NCI-H446 (cell line): Measurements from ENCODE around the gene ANKS3.

ENCODE experiments used
- DNase-seq, 2 experiments: peaks; one replicate each; lab custom pipeline; 2025; lab: John Stamatoyannopoulos, UW

The ANKS3 gene

DNA sequence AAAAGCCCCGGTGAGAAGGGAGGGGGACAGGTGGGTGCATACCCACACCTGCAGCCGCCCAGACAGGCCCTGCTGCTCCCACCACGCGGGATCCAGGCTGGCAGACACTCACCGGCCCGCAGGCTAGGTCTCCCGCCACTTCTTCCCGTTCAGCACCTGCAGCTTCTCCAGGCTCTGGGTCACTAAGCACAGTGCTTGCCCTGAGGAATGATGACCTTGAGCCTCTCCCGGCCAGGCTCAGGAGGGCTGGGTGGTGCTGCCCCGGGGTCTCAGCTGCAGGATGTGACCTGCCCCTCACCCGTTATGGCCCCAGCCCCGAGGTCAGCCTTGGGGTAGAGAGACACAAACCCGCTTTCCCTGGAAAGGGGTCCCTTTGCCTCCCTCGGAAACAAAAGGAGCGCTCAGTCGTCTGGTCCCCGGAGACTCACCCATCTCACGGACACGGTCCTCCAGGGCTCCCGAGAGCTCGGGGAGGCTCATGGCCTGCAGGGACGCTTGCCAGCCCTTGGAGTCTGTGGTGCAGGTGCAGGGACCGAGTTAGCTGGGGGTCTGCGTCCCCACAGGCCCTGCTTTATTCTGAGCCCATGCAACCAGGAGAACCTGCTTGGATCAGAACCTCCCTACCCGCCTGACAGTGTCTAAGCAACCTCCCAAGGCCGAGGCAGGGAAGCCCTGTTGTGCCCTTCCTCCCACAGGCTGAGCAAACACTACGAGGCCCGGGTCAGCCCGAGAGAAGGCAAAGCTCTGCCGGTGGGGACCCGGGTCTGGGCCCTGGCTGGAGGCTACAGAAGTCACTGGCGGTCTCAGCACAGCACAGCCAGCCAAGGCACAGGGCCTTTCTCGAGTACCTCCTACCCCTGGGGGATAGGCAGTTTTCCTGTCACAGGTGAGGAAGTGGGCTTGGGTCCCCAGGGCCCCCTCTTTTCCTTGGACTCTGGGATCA lies 36.9 kb downstream of the ANKS3 start:
- DNase-seq: no peak

- DNase-seq: no peak
Measured at GRCh38 chr16:4696172-4696904, 37.7 kb downstream of the ANKS3 start.

DNA sequence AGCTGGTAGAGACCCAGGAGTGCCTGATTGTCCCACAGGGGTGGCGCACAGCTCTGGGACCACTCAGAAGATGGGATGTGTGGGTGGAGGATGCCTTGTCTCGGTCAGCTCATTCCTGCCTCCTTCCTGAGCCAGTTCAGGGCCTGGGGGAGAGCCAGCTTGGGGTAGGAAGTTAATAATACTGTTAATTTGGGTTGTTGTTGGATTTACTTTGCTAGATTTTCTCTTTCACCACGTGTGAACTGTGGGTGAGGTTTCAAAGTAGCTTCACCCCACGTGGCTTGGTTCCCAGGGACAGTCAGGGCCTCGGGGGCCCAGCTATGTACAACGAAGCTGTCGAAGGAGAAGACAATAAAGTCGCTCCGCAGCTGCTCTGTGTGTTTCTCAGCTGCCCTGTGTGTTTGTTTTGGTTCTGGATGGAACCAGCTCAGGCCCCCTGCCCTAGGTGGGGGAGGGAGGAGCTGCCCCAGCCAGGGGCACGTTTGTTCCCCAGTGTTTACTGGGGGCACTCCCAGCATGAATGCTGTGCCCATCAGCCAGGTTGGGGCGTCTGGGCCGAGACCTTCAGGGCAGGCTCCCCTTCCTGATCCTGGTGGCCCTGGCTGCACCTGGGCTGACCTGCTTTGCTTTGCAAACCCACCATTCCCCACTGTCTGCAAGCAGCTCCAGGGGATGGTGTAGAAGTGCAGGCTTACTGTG lies 38.4 kb downstream of the ANKS3 start:
- no peak for DNase-seq

GRCh38 chr16:4694642-4695451 lies 39.2 kb downstream of the ANKS3 start:
- DNase-seq: no peak

DNA sequence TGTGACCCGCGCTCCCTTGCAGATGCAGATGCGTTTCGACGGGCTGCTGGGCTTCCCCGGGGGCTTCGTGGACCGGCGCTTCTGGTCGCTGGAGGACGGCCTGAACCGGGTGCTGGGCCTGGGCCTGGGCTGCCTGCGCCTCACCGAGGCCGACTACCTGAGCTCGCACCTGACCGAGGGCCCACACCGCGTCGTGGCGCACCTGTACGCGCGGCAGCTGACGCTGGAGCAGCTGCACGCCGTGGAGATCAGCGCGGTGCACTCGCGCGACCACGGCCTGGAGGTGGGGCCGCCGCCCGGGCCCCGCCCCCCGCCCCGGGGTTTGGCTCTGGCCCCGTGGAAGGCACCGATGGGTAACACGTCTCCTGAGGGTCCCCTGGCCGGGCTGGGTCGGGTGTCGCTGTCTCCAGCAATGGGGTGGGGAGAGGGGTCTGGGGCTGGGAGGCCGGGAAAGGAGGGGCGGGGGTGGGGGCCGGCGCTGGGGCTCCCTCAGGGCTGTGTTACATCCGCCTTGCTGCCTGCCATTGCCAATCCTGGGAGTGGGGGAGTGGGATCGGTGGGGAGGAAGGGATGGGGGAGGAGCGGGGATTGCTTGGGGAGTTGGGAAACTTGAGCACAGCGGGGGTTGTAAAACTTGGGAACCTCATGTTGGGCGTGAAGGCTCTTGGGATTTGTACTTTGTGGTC lies 40.0 kb downstream of the ANKS3 start:
- DNase-seq: peak in 1 of 2 experiments; percentile 31

- DNase-seq: peak; percentile 86 to 96
Measured at GRCh38 chr16:4693296-4693955, 40.6 kb downstream of the ANKS3 start, which contains the start of gene NUDT16L1. NUDT16L1 (plus strand) TSS chr16:4693562; CDS start chr16:4693727, 165 bp downstream.

DNA sequence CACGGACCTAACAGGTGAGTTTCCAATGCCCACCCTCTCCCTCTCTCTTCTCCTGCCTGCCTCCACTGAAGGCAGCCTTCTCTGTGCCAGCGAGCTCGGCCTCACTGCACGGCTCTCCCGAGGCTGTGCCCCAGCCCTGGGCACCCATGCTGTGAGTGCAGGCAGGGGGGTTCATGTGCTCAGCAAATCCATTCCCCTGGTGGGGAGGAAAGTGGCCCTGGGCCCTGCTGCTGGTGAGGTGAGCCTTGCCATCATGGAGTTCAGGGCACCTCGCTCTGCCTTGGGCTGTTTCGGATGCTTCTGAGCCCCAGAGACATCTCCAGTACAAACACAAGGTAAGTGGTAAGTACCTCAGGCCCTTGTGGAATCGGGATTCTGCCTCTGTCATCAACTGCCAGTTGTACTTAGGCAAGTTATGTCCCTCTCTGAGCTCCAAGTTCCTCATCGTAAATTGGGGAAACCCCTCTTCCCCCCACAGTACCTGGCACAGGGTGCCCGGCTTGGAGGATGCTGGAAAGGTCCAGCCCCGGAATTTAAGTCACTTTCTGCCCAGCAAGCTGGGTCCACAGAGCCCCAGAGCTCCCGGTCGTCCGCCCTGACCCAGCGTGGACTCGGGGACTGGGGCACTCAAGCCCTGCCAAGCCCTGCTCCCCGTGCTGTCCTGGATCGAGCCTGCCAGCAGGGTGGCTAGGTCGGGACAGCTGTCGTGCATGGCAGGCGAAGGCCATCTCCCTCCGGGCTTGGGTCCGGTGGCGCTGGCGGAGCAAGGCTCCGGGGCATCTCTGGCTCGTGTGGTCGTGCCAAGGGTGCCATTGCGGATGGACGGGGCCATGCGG lies 41.4 kb downstream of the ANKS3 start:
- DNase-seq: peak in 1 of 2 experiments; percentile 48

DNA sequence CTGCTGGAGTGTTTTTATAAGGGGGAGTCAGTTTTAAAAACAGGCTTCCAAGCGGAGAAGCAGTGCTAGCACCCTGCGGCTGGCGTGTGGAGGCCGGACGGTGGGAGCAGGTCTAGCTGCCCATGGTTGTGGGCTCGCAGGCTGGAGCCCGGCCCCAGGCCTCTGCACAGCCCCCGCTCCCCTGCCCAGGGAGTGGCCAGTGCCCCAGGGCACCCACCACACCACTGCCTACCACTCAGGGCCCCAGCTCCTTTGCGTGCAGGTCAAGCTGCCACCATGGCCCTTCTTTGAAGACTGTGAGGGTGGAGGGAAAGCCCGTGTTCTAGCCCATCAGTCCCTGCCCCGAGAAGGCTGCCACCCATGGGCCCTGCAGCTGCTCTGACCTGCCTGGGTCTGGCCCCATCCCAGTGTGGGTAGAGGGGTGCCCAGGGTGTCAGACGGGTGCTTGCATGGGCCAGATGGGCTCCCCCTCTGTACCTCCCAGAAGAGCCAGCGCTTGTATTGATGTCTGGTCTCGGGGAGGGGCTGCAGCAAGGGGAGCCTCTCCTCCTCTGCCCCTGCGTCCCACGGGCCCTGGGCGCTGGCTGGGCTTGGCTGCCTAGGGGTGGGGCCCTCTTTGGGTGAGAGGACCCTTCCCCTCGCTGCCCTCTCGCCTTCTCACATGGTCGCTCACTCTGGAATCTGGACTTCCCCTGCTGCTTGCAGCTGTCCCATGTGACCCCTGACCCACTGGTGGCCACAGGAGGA lies 42.2 kb downstream of the ANKS3 start:
- DNase-seq: no peak

- DNase-seq: no peak
Measured at GRCh38 chr16:4690946-4691665, 43.0 kb downstream of the ANKS3 start.

GRCh38 chr16:4689864-4690704 lies 44.0 kb downstream of the ANKS3 start:
- no peak for DNase-seq

- no peak for DNase-seq
Measured at GRCh38 chr16:4689091-4689671, 44.9 kb downstream of the ANKS3 start.

GRCh38 chr16:4688674-4689045 lies 45.4 kb downstream of the ANKS3 start:
- no peak for DNase-seq

DNA sequence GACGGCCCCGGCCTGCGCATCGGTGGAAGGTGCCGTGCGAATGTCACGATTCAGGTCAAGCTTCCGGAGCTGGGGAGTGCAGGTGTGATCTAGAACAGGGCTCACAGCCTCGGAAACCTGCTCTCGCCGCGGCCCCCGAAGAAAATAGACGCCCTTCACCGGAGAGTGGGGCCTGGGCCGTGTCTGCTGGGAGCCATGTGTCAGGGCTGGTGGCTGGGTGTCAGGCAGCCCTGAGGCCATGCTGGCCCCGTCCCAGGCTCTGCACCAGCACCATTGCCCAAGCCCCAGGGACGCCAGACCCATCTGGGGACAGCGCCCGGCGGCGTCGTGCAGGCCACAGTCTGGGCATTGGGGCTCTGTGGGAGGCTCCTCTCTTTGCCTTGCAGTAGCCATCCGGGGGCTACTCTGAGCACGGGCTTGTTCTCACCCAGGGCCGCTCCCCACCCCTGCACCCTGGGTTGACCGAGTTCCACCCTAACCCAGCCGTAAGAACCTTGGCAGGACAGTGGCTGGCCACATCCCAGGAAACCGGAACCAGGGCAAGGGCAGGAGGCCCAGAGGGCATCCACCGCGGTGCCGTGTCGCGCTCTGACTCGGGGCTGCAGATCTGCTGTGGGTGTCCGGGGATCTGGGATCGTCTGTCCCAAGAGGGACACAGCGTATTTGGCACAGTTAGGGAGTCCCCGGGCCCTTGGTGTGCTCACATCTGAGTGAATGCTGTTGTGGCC lies 46.0 kb downstream of the ANKS3 start:
- no peak for DNase-seq

GRCh38 chr16:4687416-4687815 lies 46.7 kb downstream of the ANKS3 start:
- DNase-seq: no peak

DNA sequence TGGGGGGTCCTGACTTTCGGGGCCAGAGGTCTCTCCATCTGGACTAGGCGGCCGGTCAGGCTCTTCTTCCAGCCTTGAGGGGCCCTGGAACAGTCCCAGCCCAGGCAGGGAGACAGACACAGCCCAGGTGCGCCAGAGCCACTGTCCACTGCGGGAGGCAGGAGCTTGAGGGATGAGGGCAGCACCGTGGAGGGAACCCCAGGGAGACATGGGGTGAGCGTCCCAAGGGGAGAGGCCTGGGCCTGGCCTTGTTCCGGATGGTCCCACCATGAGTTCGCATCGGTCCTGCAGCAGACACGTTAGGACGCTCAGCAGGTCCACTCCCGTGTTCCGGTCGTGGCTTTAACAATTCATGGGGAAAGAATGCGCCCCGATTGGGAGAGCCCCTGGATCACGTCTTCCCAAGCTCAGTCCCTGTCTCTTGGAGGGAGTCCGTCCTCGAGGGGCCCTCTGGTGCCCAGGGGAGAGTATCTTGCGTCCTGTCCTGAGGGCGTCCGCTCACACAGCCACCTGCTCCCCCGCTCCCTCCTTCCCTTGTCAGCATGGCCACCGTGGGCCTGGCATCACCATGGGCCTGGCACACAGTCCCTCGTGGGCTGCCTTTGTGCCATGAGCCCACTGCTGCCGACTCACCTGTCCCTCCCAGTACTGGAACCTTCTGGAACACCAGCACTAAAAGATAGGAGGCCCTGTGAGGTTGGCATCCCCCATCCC lies 47.4 kb downstream of the ANKS3 start:
- DNase-seq: no peak
